Measurements from ENCODE around the gene OXA1L.
"Not testable (repeated sequence)": the region's sequence is repeated elsewhere in the genome, so short reads cannot be mapped to it uniquely, and the experiment has no call there.

Gene OXA1L

DNA sequence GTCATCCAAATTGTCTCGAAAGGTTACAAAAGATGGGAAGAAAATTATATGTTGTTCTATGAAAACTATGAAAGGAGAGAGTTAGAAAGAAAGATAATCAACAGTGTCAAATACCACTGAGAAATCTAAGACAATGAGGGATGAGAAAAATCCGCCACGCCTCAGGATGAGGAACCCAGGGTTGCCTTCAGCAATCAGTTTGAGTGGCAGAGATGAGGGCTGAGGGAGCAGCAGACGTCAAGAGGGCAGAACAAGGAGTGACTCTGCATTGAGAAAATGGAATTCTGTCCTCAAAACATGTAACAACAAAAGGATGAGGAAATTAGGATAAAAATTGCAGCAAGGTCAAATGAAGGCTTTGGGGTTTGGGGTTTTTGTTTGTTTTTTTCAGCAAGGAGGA, 18.3 kb upstream of the OXA1L start:
- DNase-seq (ENCODE audit: low spot score in 2 of 2): no peak
- ATAC-seq (ENCODE audit: low read depth): no peak
- no peaks in the 10 kb centered on the region for H3K27me3 Mint-ChIP-seq
- no peaks in the 10 kb centered on the region for H3K9me3 Mint-ChIP-seq
- no peaks in the 10 kb centered on the region for H3K36me3 Mint-ChIP-seq
- peak overlapping the region; percentile 91 for H3K27ac Mint-ChIP-seq
- H3K4me3 Mint-ChIP-seq: peak overlapping the region; percentile 82
- H3K4me1 Mint-ChIP-seq: peaks cover 15% of the 10 kb centered on the region

DNA sequence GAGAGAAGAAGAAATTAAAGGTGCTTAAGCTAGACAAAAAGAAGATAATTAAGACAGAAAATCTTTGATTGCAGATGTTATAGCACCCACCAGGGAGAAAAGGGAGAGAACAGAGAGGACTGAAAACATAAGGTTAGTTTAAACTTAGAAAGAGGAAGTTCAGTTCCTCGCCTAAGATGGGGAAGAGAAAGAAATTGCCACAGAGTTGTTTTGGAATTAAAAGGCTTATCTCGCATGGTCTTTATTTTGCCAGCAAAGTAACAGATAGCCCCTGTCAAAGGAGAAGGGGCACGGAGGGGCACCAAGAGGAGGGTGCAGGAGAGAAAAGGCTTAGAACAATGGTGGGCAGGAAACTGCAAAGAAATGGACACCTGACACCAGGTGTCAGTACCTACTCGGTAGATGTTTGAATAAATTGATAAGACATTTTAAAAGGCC, 17.8 kb upstream of the OXA1L start:
- Mint-ChIP-seq H3K4me3 (peak overlapping the region; percentile 82), H3K4me1 (peaks cover 15% of the 10 kb centered on the region), H3K36me3 (no peaks in the 10 kb centered on the region), H3K9me3 (no peaks in the 10 kb centered on the region), H3K27me3 (no peaks in the 10 kb centered on the region), H3K27ac (peak overlapping the region; percentile 91)
- DNase-seq (ENCODE audit: low spot score in 2 of 2): peak; percentile 11 to 26
- peak; percentile 87 for ATAC-seq (ENCODE audit: low read depth)

DNA sequence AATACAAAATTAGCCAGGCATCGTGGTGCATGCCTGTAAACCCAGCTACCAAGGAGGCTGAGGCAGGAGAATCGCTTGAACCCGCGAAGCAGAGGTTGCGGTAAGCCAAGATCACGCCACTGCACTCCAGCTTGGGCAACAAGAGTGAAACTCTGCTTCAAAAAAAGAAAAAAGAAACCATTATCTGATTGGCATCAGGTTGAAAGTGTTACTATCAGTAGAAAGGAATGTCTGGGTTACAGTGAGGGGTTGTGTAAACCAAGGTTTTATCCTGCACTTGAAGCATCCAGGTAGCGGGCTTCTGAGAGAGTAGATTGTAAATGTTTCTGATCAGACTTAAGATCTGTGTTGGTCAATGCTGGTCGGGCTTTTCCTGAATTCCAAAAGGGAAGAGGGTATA, 14.1 kb upstream of the OXA1L start:
- DNase-seq (ENCODE audit: low spot score in 2 of 2): no peak
- Mint-ChIP-seq H3K27me3 (no peaks in the 10 kb centered on the region), H3K9me3 (no peaks in the 10 kb centered on the region), H3K36me3 (no peaks in the 10 kb centered on the region), H3K4me1 (peaks cover 16% of the 10 kb centered on the region), H3K27ac (no peak overlapping the region), H3K4me3 (no peak overlapping the region)
- no peak for ATAC-seq (ENCODE audit: low read depth)

DNA sequence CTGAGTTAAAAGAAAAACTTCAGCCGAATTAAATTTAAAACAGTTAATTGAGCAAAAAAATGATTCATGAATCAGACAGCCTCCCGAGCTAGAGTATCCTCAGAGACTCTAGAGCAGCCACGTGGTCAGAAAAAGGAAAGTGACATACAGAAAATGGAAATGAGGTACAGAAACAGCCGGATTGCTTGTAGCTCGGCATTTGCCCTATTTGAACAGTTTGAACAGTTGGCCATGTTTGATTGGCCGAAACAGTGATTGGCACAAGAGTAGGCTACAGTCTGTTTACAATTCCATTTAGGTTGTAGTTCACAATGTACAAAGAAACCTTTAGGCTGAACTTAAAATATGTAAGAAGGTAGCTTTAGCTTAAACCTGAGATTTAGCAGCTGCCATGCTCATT, 12.9 kb upstream of the OXA1L start:
- Mint-ChIP-seq H3K27me3 (no peaks in the 10 kb centered on the region), H3K4me3 (no peak overlapping the region), H3K27ac (no peak overlapping the region), H3K4me1 (peaks cover 8% of the 10 kb centered on the region), H3K36me3 (peaks cover 3% of the 10 kb centered on the region), H3K9me3 (no peaks in the 10 kb centered on the region)
- DNase-seq (ENCODE audit: low spot score in 2 of 2) (no peak), ATAC-seq (ENCODE audit: low read depth) (peak; percentile 78)

DNA sequence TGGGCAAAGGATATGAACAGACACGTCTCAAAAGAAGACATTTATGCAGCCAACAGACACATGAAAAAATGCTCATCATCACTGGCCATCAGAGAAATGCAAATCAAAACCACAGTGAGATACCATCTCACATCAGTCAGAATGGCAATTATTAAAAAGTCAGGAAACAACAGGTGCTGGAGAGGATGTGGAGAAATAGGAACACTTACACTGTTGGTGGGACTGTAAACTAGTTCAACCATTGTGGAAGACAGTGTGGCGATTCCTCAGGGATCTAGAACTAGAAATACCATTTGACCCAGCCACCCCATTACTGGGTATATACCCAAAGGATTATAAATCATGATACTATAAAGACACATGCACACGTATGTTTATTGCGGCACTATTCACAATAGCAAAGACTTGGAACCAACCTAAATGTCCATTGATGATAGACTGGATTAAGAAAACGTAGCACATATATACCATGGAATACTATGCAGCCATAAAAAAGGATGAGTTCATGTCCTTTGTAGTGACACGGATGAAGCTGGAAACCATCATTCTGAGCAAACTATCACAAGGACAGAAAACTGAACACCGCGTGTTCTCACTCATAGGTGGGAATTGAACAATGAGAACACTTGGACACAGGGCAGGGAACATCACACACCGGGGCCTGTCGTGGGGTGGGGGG, 8.4 kb upstream of the OXA1L start:
- H3K9me3 Mint-ChIP-seq; DNase-seq (ENCODE audit: low spot score in 2 of 2); H3K4me3 Mint-ChIP-seq; H3K27me3 Mint-ChIP-seq; ATAC-seq (ENCODE audit: low read depth); H3K4me1 Mint-ChIP-seq; H3K27ac Mint-ChIP-seq: not testable (repeated sequence)
- H3K36me3 Mint-ChIP-seq: peaks cover 17% of the 10 kb centered on the region

DNA sequence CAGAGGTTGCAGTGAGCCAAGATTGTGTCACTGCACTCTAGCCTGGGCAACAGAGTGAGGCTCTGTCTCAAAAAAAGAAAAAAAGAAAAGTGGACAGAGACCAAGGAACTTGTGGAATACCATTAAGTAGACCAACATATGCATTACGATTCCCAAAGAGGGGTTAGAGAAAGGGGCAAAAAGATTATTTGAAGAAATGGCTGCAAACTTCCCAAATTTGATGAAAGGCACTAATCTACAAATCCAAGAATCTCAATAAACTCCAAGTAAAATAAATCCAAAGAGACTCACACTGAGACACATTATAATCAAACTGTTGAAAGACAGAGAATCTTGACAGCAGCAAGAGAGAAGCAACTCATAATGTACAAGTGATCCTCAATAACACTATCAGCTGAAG, 4.8 kb upstream of the OXA1L start:
- DNase-seq (ENCODE audit: low spot score in 2 of 2) (no peak), ATAC-seq (ENCODE audit: low read depth) (no peak)
- Mint-ChIP-seq H3K9me3 (no peaks in the 10 kb centered on the region), H3K4me3 (no peak overlapping the region), H3K36me3 (peaks cover 19% of the 10 kb centered on the region), H3K4me1 (peaks cover 5% of the 10 kb centered on the region), H3K27ac (no peak overlapping the region), H3K27me3 (no peaks in the 10 kb centered on the region)

DNA sequence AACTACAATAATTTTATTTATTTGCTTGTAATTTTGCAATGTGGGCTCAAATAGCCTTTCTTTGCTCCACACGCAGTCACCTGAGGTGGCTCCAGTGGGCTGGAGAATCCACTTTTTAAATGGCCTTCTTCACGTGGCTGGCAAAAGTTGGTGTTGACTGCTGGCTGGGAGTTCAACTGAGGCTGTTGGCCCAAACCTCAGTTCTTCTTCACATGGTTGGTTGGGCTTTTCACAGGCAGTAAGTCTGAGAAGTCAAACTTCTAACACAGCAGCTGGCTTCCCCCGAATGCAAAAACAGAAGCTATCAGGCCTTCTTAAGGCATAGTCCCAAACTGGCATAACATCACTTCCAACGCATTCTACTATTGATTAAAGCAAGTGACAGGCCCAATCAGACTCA, 2.1 kb upstream of the OXA1L start:
- Mint-ChIP-seq H3K9me3 (no peaks in the 10 kb centered on the region), H3K27me3 (no peaks in the 10 kb centered on the region), H3K36me3 (peaks cover 24% of the 10 kb centered on the region), H3K4me3 (no peak overlapping the region), H3K4me1 (peaks cover 22% of the 10 kb centered on the region), H3K27ac (no peak overlapping the region)
- DNase-seq (ENCODE audit: low spot score in 2 of 2) (no peak), ATAC-seq (ENCODE audit: low read depth) (no peak)

DNA sequence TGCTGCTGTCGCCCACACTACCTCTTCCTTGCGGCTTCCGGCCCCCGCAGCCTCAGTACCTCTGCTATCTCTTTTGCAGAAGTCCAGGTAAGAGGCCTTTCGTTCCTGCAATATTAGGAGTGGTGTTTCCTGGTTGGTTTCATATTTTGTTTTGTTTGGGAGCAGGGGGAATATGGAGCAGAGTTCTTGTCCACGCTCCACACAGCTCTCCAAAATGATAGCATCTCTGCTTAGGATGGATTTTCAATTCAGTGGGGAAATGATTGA, 768 bp downstream of the OXA1L start:
- ATAC-seq (ENCODE audit: low read depth) (no peak), DNase-seq (ENCODE audit: low spot score in 2 of 2) (no peak)
- Mint-ChIP-seq H3K27me3 (no peaks in the 10 kb centered on the region), H3K9me3 (no peaks in the 10 kb centered on the region), H3K27ac (peak overlapping the region; percentile 95), H3K4me3 (peak overlapping the region; percentile 85), H3K36me3 (peaks cover 35% of the 10 kb centered on the region), H3K4me1 (peaks cover 22% of the 10 kb centered on the region)

DNA sequence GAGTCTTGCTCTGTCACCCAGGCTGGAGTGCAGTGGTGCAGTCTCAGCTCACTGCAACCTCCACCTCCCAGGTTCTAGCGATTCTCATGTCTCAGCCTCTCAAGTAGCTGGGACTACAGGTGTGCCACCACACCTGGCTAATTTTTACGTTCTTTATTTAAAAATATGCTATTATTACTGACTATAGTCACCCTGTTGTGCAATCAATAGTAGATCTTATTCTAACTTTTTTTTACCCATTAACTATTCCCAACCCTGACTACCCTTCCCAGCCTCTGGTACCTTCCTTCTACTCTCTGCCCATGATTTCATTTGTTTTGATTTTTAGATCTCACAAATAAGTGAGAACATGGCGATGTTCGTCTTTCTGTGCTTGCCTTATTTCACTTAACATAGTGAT, 2.5 kb downstream of the OXA1L start:
- H3K27ac Mint-ChIP-seq: peak overlapping the region; percentile 2
- peak overlapping the region; percentile 25 for H3K4me3 Mint-ChIP-seq
- H3K27me3 Mint-ChIP-seq: no peaks in the 10 kb centered on the region
- no peak for DNase-seq (ENCODE audit: low spot score in 2 of 2)
- no peak for ATAC-seq (ENCODE audit: low read depth)
- no peaks in the 10 kb centered on the region for H3K9me3 Mint-ChIP-seq
- H3K36me3 Mint-ChIP-seq: peaks cover 30% of the 10 kb centered on the region
- H3K4me1 Mint-ChIP-seq: peaks cover 22% of the 10 kb centered on the region

DNA sequence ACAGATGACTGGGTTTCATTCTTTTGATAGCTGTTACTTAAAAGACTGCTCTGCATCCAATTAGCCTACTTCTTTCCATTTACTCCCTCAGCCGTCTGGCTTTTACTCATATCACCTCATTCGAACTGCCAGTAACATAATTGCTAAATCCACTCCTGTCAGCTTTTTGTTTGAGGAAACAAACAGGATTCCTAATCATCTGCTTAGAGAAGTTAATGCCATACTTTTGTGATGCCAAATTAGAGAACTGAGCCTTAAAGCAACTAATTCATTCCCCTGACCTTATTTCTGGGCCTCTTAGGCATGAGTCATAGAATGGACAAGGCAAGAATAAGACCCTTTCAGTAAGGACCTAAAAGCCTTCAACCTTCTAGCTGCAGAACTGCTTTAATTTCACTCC, 2.9 kb downstream of the OXA1L start:
- peaks cover 22% of the 10 kb centered on the region for H3K4me1 Mint-ChIP-seq
- no peaks in the 10 kb centered on the region for H3K9me3 Mint-ChIP-seq

DNA sequence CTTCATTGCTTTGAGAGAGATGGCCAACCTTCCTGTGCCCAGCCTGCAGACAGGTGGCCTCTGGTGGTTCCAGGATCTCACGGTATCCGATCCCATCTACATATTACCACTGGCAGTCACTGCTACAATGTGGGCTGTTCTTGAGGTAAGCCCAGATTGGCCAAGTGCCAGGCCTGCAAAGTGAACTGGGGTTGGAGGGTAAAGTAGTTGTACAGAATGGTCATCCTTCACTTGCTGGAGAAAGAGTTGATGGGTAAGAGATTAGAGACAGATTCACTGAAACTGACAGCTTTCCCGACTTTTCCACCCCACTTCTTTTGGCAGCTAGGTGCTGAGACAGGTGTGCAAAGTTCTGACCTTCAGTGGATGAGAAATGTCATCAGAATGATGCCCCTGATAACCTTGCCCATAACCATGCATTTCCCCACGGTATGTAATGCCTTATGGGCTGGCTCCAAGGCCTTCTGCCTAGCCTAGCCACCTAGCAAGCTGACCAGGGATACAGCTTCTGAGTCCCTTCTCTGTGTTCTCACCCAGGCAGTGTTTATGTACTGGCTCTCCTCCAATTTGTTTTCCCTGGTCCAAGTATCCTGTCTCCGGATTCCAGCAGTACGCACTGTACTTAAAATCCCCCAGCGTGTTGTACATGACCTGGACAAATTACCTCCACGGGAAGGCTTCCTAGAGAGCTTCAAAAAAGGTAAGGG, 4.1 kb downstream of the OXA1L start:
- no peak for ATAC-seq (ENCODE audit: low read depth)
- Mint-ChIP-seq H3K36me3 (peaks cover 36% of the 10 kb centered on the region), H3K27ac (no peak overlapping the region), H3K27me3 (no peaks in the 10 kb centered on the region), H3K4me1 (peaks cover 22% of the 10 kb centered on the region), H3K9me3 (no peaks in the 10 kb centered on the region), H3K4me3 (no peak overlapping the region)
- DNase-seq (ENCODE audit: low spot score in 2 of 2): no peak

More for the DNA sequence above, 2.9 kb downstream of the OXA1L start:
- DNase-seq (ENCODE audit: low spot score in 2 of 2) (no peak), ATAC-seq (ENCODE audit: low read depth) (no peak)
- no peak overlapping the region for H3K4me3 Mint-ChIP-seq
- no peaks in the 10 kb centered on the region for H3K27me3 Mint-ChIP-seq
- H3K27ac Mint-ChIP-seq: peak overlapping the region; percentile 2
- peaks cover 30% of the 10 kb centered on the region for H3K36me3 Mint-ChIP-seq

DNA sequence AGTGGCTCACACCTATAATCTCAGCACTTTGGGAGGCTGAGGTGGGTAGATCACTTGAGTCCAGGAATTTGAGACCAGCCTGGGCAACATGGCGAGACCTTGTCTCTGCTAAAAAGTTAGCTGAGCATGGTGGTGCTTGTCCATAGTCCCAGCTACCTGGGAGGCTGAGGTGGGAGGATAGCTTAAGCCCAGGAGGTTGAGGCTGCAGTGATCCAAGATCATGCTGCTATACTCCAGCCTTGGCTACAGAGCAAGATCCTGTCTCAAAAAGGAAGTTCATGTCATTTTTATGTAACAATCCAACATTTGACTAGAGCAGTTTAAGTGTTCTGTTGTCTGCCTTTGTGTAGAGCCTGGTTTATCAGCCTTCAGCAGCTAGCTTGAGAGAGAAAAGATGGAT, 6.2 kb downstream of the OXA1L start:
- no peak overlapping the region for H3K27ac Mint-ChIP-seq
- peaks cover 36% of the 10 kb centered on the region for H3K36me3 Mint-ChIP-seq
- H3K4me1 Mint-ChIP-seq: peaks cover 11% of the 10 kb centered on the region
- DNase-seq (ENCODE audit: low spot score in 2 of 2) (no peak), ATAC-seq (ENCODE audit: low read depth) (no peak)
- no peak overlapping the region for H3K4me3 Mint-ChIP-seq
- H3K9me3 Mint-ChIP-seq: no peaks in the 10 kb centered on the region
- H3K27me3 Mint-ChIP-seq: no peaks in the 10 kb centered on the region

DNA sequence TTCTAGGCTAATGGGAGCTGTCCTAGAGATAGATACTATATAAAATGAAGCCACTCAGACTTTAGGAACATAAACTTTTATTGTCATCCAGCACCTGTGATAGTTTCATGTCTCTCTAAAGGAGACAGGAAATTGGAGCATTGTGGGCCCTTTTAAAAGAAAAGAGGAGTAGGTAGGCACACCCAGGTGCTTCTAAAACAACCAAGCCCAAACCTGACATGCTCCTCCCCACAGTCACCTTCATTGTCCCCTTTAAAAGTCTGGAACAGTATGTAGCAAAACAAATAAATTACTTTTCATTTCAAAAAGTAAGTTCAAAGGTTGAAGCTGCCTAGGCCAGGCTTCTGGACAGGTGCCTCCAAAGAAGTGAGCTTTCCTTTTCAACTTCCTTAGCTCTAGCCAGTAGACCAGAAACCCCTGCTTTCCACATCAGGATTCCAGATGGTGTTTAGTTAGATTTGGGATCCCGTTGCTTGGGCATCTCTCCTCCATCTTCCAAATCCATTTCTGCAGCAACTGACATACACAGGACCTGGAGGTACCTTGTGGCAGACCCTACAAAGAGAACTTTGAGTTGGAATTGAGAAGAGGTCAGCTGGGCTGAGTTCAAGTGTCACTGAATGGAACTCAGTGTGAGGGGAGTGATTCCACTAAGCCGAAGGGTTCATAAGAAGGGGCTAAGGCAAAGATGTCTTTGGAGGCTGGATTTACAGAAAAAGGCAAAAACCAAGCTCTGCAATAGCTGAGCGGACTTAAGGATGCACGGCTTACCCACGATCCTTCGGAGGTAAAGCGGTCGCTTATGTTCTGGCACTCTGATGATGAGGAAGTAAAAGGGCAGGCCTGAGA, 6.9 kb downstream of the OXA1L start:
- H3K27ac Mint-ChIP-seq: no peak overlapping the region
- no peak overlapping the region for H3K4me3 Mint-ChIP-seq
- H3K9me3 Mint-ChIP-seq: no peaks in the 10 kb centered on the region
- no peaks in the 10 kb centered on the region for H3K27me3 Mint-ChIP-seq
- H3K4me1 Mint-ChIP-seq: peaks cover 7% of the 10 kb centered on the region
- H3K36me3 Mint-ChIP-seq: peaks cover 36% of the 10 kb centered on the region
- no peak for ATAC-seq (ENCODE audit: low read depth)
- DNase-seq (ENCODE audit: low spot score in 2 of 2): no peak

DNA sequence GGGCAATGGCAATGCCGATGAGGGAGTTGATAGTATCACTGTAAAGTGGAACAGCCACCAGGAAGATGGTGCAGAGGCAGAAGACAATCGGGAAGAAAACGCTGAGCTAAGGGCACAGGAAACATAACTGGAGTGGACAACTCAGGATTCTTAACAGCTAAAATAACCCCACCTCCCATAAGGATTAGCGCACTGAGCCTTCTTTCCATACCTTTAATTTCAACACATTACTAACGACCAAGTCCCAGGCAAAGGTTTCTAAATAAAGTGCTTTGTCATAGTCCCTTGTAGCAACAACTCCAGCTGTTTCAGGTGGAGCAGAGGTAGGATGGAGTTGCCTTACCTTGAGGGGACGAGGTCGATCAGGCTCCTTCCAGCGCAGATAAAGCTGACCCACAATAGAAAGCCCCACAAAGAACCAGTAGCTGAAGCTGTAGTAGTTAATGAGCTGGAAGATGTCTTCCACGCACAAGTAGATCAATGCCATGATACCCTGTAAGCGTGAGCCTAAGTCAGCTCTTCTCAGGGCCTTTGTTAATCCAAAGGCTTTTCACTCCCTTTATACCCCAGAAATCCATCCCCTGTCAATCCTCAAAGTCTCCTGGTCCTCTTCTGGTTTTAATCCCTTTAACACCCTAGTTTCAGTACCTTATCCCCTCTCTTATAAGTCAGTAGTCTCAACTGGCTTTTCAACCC, 7.7 kb downstream of the OXA1L start:
- H3K27ac Mint-ChIP-seq: no peak overlapping the region
- no peaks in the 10 kb centered on the region for H3K9me3 Mint-ChIP-seq
- H3K36me3 Mint-ChIP-seq: peaks cover 31% of the 10 kb centered on the region
- DNase-seq (ENCODE audit: low spot score in 2 of 2) (no peak), ATAC-seq (ENCODE audit: low read depth) (no peak)
- H3K4me3 Mint-ChIP-seq: no peak overlapping the region
- H3K4me1 Mint-ChIP-seq: peaks cover 2% of the 10 kb centered on the region
- no peaks in the 10 kb centered on the region for H3K27me3 Mint-ChIP-seq

All from memory B cell (primary cell).